HG02588 (cell line): ENCODE results near the gene ACER3.
"Not testable (repeated sequence)": the region's sequence is repeated elsewhere in the genome, so short reads cannot be mapped to it uniquely, and the experiment has no call there.

Source experiments
- ATAC-seq: cut with Tn5 transposase; IDR thresholded peaks from one replicate; pipeline ENCODE4 v1.9.1; 2021; ENCODE audit warnings: mild to moderate bottlenecking, moderate library complexity; ENCODE audit not compliant: unreplicated experiment

ACER3 gene

GRCh38 chr11:76984743-76985142, 124.0 kb downstream of the ACER3 start:
- no peak for ATAC-seq

DNA sequence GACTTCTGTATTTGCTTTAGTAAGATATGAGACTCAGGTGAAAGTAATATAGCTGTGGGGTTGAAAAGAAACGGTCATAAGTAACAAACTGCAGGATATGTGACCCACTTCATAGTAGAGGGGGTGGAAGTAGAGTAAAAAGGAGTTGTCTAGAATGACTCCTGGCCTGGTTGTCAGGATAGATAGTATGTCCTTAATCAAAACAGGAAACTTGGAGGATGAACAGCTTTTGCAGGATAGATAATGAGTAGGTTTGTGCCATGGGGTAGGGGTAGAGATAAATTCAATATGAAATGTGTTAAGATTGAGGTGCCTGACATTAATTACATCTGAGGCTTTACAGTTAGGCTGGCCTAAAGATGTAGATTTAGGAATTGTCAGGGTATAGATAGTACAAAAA, 126.5 kb downstream of the ACER3 start:
- no peak for ATAC-seq

GRCh38 chr11:76990628-76991027, 129.9 kb downstream of the ACER3 start:
- no peak for ATAC-seq

DNA sequence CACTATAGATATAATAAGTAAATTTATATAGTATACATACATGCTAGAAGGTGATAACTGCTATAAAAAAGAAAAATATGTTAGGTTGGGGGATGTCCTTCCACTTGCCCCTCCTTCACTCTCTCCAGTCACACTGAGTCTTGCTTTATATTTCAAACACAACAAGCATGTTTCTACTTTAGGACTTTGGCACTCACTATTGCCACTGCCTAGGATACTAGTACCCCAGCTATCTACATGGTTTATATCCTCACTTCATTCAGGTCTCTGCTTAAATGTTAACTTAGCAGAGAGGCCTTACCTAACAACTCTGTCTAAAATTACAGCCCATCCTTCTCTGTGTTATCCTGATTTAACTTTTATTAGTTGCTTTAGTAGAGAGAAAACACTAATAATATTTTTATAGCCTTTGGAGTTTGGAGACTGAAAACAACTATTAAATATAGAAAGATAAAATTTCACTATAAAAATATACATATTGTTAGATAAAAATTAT, 134.4 kb downstream of the ACER3 start:
- ATAC-seq: no peak

- no peak for ATAC-seq
Observed at GRCh38 chr11:76997512-76997911, 136.8 kb downstream of the ACER3 start.

DNA sequence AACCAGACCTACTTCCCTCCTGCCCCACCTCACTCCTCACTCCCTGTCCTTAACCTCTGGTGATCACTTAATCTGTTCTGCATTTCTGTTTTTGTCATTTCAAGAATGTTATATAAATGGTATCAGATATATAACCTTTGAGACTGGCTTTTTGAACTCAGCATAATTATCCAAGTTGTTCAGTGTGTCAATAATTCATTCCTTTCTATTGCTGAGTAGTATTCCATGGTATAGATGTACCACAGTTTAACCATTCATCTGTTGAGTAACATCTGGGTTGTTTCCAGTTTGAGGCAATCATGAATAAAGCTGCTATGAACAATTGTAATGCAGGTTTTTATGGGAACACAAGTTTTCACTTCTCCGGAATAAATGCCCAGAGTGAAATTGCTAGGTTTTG, 138.9 kb downstream of the ACER3 start:
- ATAC-seq: no peak

- no peak for ATAC-seq
Observed at GRCh38 chr11:77001613-77002012, 140.9 kb downstream of the ACER3 start.

GRCh38 chr11:77002776-77003175, 142.1 kb downstream of the ACER3 start:
- ATAC-seq: no peak

DNA sequence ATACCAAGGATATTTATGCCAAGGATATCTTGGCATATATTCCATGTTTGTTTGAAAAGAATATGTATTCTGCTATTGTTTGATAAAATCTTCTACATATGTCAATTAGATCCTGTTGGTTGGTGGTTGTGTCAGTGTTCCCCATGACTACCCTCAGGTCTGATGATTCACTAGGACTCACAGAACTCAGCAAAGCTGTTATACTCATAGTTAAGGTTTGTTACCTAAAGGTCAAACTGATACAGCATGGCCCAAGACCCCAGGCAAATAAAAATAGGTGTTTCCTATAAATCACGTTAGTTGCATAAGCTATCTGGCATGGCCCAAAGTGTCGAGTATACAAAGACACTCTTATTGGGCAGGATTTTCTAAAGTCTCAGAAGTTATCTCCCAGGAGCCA, 143.2 kb downstream of the ACER3 start:
- ATAC-seq: no peak

DNA sequence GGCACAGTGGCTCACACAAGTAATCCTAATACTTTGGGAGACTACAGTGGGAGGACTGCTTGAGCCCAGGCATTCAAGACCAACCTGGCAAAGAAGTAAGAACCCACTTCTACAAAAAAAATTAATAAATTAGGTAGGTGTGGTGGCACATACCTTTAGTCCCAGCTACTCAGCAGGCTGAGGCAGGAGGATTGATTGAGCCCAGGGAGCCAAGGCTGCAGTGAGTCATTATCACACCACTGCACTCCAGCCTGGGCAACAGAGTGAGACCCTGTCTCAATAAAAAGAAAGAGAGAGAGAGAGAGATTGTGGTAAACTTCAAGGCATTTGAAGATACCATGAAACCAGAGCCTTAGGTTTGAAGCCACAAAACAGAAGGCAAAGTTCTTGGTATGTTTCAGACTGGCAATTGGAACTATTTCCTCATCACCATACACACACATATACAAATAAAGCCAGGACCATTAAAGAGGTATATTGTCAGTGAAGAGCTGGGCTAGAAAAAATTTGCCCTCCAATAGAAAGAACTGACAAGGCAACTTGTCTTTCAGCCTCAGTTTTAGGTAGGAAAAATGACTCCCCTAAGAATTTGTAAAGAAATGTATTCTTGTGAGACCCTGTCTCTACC, 148.9 kb downstream of the ACER3 start:
- no peak for ATAC-seq

GRCh38 chr11:77014669-77015068, 154.0 kb downstream of the ACER3 start:
- ATAC-seq: no peak

DNA sequence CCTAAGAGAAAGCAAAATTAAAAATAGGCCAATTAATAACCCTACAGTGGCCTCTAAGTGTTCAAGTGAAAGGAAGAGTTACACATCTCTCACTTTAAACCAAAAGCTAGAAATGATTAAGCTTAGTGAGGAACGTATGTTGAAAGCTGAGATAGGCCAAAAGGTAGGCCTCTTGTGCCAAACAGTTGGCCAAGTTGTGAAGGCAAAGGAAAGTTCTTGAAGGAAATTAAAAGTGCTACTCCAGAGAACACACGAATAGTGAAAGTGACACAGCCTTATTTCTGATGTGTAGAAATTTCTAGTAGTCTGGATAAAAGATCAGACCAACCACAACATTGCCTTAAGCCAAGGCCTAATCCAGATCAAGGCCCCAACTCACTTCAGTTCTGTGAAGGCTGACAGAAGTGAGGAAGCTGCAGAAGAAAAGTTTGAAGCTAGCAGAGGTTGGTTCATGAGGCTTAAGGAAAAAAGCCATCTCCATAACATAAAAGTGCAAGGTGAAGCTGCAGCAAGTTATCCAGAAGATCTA, 157.7 kb downstream of the ACER3 start:
- not testable (repeated sequence) for ATAC-seq

GRCh38 chr11:77019976-77020595, 159.4 kb downstream of the ACER3 start:
- no peak for ATAC-seq

GRCh38 chr11:77020734-77021133, 160.0 kb downstream of the ACER3 start:
- ATAC-seq: no peak

GRCh38 chr11:77024745-77025144, 164.0 kb downstream of the ACER3 start:
- ATAC-seq: no peak

DNA sequence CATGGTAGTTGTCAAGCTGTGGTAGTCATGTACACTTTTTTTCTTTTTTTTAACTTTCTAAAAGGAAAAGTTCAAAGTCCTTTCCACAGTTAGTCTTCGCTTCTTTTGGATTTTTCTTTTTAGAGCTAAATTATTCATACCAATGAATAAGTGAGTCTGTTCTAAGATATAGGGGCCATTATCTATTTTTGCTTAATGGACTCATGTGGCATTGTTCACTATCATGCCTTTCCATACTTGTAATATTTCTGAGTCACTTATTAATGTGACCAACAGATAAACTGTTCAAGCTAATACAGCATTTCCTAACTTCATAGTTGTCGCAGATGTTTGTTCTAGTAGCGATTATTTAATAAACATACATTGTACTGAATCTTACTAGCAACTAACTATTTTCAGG, 165.5 kb downstream of the ACER3 start:
- no peak for ATAC-seq

DNA sequence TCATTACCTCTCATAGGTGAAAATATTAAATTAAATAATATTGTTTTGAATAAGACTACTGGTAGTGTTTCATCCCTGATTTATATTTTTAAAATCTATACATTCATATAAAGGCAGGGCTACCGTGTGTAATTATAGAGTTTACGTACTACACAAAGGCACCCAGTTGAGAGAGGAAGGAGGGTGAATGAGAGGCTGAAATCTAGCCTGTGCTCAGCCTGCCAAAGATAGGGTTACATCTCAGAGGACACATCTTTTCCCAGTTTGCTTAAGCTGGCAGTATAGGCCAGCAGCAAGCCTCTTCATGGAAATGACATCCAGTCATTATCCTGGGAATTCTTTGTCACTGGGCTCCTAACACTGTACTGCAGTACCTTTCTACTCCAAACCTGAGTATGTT, 166.0 kb downstream of the ACER3 start:
- no peak for ATAC-seq

- no peak for ATAC-seq
Observed at GRCh38 chr11:77027275-77027674, 166.6 kb downstream of the ACER3 start.

DNA sequence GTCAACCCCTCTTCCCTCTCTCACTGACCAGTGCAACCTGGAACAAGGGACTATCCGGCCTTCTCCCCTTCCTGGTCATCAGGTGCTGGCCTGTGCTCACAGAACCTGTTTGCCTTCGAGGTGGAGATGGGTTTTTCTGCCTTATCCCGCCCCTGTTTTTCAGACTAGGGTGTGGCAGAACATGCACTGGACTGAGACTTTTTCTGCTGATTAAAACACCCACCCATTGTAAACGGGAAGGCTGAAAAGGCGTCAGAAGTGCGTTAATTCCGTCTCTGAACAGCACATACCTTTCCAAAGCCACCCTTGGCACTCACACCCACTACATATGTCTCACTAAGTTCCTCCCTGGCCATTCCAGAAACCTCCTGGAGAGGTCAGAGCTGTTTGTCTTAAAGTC, 169.1 kb downstream of the ACER3 start:
- ATAC-seq: no peak

DNA sequence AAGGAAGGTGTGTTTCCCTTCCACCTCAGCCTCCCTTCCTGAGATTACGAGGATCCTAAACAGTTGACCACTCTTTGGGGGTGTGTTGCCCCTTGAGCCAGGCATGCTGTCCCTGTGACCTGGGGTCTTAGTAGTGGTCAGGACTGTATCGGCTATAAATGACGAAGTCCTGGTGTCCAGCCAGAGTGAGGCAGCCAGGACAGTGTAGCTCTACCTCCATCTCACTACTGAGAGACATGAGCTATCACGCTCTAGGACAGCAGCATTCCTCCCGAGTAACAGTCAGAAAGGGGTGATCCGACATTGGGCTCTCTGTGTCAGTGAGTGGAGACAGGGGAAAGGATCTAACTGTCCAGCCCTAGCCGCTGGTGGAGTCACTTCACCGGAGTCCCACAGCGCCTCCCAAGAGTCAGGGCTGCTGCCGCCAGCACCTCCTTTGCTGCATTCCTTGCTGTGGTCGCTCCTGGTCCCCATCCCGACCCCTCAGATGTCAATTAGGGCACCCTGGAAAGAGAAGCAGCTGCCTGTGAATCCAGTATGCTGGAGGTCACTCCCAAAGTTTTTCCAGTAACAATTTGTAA, 170.2 kb downstream of the ACER3 start:
- ATAC-seq: no peak

- ATAC-seq: no peak
Observed at GRCh38 chr11:77031599-77031998, 170.9 kb downstream of the ACER3 start.

DNA sequence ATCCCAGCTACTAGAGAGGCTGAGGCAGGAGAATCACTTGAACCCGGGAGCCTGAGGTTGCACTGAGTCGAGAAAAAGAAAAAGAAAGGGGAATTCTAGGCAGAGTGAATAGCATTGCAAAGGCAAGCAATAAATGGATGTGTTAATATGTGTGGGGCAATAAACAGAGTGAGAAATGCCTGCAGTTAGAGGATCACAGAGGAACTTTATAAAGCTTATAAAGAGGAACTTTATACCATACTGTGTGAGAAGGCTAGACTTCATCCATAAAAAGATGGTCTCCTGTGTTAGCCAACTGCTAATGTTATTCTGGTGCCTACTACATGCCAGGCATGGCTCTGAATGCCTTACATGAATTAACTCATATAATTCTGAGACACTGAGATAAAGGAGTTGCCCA, 174.3 kb downstream of the ACER3 start:
- ATAC-seq: no peak
